HepG2 (cell line): ENCODE data around the gene NELFB. TPM values are rescaled to one million over a fixed set of nuclear protein-coding genes. Genes with fewer than 3 reads are reported as not detected.

Experiments
- BRD4 ChIP-seq: sonication (generic); formaldehyde crosslinking; IDR thresholded peaks from 2 replicates; pipeline ENCODE4 v1.4.0; 2020; ENCODE audit warnings: missing genetic modification reagents
- ERF ChIP-seq: IDR thresholded peaks from 2 replicates; pipeline ENCODE4 v1.6.1; 2018; ENCODE audit warnings: missing biosample characterization, missing genetic modification reagents
- GTF2F1 ChIP-seq: fragments of 150-350 bp; IDR thresholded peaks from 2 replicates; pipeline ENCODE4 v1.6.1; 2014; ENCODE audit warnings: low read length
- HOXA9 ChIP-seq: sonication (generic); formaldehyde crosslinking; IDR thresholded peaks from 2 replicates; pipeline ENCODE4 v1.8.1; 2022; ENCODE audit warnings: missing genetic modification reagents, mild to moderate bottlenecking, moderate library complexity, borderline replicate concordance
- PAWR ChIP-seq: sonication (generic); formaldehyde crosslinking; IDR thresholded peaks from 2 replicates; pipeline ENCODE4 v1.4.0; 2020; ENCODE audit warnings: missing genetic modification reagents, mild to moderate bottlenecking, borderline replicate concordance
- PAX8 ChIP-seq: sonication (generic); formaldehyde crosslinking; IDR thresholded peaks from 2 replicates; pipeline ENCODE4 v1.8.0; 2022; ENCODE audit warnings: mild to moderate bottlenecking, missing genetic modification reagents, borderline replicate concordance
- SALL2 ChIP-seq: sonication (generic); formaldehyde crosslinking; IDR thresholded peaks from 2 replicates; pipeline ENCODE4 v1.8.1; 2023; ENCODE audit warnings: mild to moderate bottlenecking, missing genetic modification reagents, inconsistent platforms
- ZMYM3 ChIP-seq: sonication (generic); formaldehyde crosslinking; IDR thresholded peaks from 2 replicates; pipeline ENCODE4 v1.5.1; 2020; ENCODE audit warnings: mild to moderate bottlenecking, missing genetic modification reagents
- ZNF10 ChIP-seq: sonication (generic); formaldehyde crosslinking; IDR thresholded peaks from 2 replicates; pipeline ENCODE4 v1.4.0; 2020; ENCODE audit warnings: mild to moderate bottlenecking, low read depth, missing genetic modification reagents, borderline replicate concordance
- ZNF124 ChIP-seq: sonication (generic); formaldehyde crosslinking; IDR thresholded peaks from 2 replicates; pipeline ENCODE4 v1.4.0; 2020; ENCODE audit warnings: missing genetic modification reagents
- ZNF264 ChIP-seq: sonication (generic); formaldehyde crosslinking; IDR thresholded peaks from 2 replicates; pipeline ENCODE4 v1.4.0; 2020; ENCODE audit warnings: missing genetic modification reagents
- ZNF451 ChIP-seq: sonication (generic); formaldehyde crosslinking; IDR thresholded peaks from 2 replicates; pipeline ENCODE4 v1.5.0; 2020; ENCODE audit warnings: mild to moderate bottlenecking, missing genetic modification reagents
- ZNF768 ChIP-seq: sonication (generic); formaldehyde crosslinking; IDR thresholded peaks from 2 replicates; pipeline ENCODE4 v1.4.0; 2020; ENCODE audit warnings: missing genetic modification reagents
- polyA plus RNA-seq, 8 experiments: library from polyadenylated mRNA; depleted of rRNA in 3 of 8; stranded (reverse) in 7 of 8; unstranded in 1 of 8; fragments of >200 nt; fragmentation: Illumina TruSeq in 4 of 8; extraction: Trizol in 4 of 8; gene quantifications; 2 replicates each; pipeline versions ENCODE4 v1.2.1 to v1.2.3, GENCODE V29; 2011 to 2016; ENCODE audit warnings: low read depth in 4 of 8, missing spikeins in 1 of 8, mixed read lengths in 1 of 8; ENCODE audit not compliant: insufficient read depth in 1 of 8
- total RNA-seq, 5 experiments: library from RNA; depleted of rRNA; stranded (reverse); fragments of >200 nt; fragmentation: Illumina TruSeq; extraction: Trizol; gene quantifications; 2 replicates each; pipeline ENCODE4 v1.2.3, GENCODE V29; 2016; ENCODE audit warnings: low read depth in 1 of 5
- TF ChIP-seq, protein P1 (sequence below): sonication (generic); formaldehyde crosslinking; IDR thresholded peaks from 2 replicates; pipeline ENCODE4 v1.4.0; 2020; ENCODE audit warnings: missing genetic modification reagents
- TF ChIP-seq, protein P2 (sequence below): sonication (generic); formaldehyde crosslinking; IDR thresholded peaks from 2 replicates; pipeline ENCODE4 v1.8.0; 2022; ENCODE audit warnings: mild to moderate bottlenecking, missing genetic modification reagents, borderline replicate concordance
- TF ChIP-seq, protein P3 (sequence below): sonication (generic); formaldehyde crosslinking; IDR thresholded peaks from 2 replicates; pipeline ENCODE4 v1.4.0; 2020; ENCODE audit warnings: missing genetic modification reagents
- TF ChIP-seq, protein P4 (sequence below): IDR thresholded peaks from 2 replicates; pipeline ENCODE4 v1.6.1; 2016; ENCODE audit warnings: low read depth
- TF ChIP-seq, protein P5 (sequence below): sonication (generic); formaldehyde crosslinking; IDR thresholded peaks from 2 replicates; pipeline ENCODE4 v1.4.0; 2020; ENCODE audit warnings: low read depth, mild to moderate bottlenecking, missing genetic modification reagents

NELFB gene
- total and polyA plus RNA-seq, 2 of the 13 experiments (the other 11 are each of a cell fraction or from before 2014, with no cell fraction given), result 26.5 to 45.8 TPM

DNA sequence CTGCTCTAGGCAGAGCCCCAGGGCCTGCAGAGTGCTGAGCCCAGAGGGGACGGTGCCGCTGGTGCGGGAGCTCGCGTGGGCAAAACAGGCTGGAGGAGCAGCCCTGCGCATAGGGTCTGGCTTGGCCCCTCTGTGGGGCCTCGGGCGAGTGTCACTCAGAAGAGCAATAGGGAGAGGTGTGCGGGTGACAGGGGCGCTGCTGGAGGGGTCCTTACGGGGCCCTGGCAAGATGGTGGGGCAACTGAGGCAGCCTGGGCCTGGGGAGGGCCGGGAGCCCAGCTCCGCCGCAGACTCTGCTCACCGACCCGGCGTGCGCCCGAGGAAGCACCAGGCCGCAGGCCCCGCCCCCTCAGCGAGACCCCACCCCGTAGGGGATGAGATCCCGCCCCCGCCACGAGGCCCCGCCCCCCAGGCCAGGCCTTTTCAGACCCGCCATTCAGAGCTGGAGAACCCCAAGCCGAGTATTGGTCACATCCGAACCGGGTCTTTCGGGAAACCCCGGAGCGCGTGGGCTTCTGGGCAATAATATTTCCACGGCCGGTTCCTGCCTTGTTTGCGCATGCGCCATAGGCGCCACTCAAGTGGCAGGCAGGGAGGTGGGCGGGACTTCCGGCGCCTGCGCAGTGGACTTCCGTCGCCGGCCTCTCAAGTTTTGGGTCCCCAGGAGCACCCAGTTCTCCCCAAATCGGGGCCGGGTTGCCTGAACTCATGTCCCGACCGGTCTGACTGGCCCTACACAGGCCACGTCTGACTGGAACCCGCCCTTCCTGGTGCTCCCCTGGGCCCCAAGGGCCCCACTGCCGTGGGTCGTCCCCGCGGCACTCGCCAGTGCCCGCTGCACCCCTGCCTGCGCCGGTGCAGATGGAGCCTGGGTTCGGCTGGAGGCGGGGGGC, 31.8 kb upstream of the NELFB start (continued):
- TF ChIP-seq, protein P1, sequence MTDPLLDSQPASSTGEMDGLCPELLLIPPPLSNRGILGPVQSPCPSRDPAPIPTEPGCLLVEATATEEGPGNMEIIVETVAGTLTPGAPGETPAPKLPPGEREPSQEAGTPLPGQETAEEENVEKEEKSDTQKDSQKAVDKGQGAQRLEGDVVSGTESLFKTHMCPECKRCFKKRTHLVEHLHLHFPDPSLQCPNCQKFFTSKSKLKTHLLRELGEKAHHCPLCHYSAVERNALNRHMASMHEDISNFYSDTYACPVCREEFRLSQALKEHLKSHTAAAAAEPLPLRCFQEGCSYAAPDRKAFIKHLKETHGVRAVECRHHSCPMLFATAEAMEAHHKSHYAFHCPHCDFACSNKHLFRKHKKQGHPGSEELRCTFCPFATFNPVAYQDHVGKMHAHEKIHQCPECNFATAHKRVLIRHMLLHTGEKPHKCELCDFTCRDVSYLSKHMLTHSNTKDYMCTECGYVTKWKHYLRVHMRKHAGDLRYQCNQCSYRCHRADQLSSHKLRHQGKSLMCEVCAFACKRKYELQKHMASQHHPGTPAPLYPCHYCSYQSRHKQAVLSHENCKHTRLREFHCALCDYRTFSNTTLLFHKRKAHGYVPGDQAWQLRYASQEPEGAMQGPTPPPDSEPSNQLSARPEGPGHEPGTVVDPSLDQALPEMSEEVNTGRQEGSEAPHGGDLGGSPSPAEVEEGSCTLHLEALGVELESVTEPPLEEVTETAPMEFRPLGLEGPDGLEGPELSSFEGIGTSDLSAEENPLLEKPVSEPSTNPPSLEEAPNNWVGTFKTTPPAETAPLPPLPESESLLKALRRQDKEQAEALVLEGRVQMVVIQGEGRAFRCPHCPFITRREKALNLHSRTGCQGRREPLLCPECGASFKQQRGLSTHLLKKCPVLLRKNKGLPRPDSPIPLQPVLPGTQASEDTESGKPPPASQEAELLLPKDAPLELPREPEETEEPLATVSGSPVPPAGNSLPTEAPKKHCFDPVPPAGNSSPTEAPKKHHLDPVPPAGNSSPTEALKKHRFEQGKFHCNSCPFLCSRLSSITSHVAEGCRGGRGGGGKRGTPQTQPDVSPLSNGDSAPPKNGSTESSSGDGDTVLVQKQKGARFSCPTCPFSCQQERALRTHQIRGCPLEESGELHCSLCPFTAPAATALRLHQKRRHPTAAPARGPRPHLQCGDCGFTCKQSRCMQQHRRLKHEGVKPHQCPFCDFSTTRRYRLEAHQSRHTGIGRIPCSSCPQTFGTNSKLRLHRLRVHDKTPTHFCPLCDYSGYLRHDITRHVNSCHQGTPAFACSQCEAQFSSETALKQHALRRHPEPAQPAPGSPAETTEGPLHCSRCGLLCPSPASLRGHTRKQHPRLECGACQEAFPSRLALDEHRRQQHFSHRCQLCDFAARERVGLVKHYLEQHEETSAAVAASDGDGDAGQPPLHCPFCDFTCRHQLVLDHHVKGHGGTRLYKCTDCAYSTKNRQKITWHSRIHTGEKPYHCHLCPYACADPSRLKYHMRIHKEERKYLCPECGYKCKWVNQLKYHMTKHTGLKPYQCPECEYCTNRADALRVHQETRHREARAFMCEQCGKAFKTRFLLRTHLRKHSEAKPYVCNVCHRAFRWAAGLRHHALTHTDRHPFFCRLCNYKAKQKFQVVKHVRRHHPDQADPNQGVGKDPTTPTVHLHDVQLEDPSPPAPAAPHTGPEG, result peak; percentile 21; the same call in 1 of the 2 replicates
- TF ChIP-seq SALL2 (CRISPR knock-in tag) (no peak), BRD4 (CRISPR knock-in tag) (no peak), ZNF264 (no peak), ZNF10 (CRISPR knock-in tag) (no peak), PAWR (no peak), HOXA9 (CRISPR knock-in tag) (no peak), PAX8 (no peak), ZMYM3 (CRISPR knock-in tag) (no peak), GTF2F1 (no peak), ERF (CRISPR knock-in tag) (no peak), ZNF124 (CRISPR knock-in tag) (no peak), ZNF451 (CRISPR knock-in tag) (no peak), ZNF768 (CRISPR knock-in tag) (no peak)
- TF ChIP-seq, protein P2, sequence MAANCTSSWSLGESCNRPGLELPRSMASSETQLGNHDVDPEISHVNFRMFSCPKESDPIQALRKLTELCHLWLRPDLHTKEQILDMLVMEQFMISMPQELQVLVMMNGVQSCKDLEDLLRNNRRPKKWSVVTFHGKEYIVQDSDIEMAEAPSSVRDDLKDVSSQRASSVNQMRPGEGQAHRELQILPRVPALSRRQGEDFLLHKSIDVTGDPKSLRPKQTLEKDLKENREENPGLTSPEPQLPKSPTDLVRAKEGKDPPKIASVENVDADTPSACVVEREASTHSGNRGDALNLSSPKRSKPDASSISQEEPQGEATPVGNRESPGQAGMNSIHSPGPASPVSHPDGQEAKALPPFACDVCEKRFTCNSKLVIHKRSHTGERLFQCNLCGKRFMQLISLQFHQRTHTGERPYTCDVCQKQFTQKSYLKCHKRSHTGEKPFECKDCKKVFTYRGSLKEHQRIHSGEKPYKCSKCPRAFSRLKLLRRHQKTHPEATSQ, result no peak
- TF ChIP-seq, protein P3, sequence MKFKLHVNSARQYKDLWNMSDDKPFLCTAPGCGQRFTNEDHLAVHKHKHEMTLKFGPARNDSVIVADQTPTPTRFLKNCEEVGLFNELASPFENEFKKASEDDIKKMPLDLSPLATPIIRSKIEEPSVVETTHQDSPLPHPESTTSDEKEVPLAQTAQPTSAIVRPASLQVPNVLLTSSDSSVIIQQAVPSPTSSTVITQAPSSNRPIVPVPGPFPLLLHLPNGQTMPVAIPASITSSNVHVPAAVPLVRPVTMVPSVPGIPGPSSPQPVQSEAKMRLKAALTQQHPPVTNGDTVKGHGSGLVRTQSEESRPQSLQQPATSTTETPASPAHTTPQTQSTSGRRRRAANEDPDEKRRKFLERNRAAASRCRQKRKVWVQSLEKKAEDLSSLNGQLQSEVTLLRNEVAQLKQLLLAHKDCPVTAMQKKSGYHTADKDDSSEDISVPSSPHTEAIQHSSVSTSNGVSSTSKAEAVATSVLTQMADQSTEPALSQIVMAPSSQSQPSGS, result no peak
- TF ChIP-seq, protein P4, sequence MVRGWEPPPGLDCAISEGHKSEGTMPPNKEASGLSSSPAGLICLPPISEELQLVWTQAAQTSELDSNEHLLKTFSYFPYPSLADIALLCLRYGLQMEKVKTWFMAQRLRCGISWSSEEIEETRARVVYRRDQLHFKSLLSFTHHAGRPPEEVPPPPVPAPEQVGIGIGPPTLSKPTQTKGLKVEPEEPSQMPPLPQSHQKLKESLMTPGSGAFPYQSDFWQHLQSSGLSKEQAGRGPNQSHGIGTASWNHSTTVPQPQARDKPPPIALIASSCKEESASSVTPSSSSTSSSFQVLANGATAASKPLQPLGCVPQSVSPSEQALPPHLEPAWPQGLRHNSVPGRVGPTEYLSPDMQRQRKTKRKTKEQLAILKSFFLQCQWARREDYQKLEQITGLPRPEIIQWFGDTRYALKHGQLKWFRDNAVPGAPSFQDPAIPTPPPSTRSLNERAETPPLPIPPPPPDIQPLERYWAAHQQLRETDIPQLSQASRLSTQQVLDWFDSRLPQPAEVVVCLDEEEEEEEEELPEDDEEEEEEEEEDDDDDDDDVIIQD (CRISPR knock-in tag), result no peak
- TF ChIP-seq, protein P5, sequence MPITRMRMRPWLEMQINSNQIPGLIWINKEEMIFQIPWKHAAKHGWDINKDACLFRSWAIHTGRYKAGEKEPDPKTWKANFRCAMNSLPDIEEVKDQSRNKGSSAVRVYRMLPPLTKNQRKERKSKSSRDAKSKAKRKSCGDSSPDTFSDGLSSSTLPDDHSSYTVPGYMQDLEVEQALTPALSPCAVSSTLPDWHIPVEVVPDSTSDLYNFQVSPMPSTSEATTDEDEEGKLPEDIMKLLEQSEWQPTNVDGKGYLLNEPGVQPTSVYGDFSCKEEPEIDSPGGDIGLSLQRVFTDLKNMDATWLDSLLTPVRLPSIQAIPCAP, result no peak
